ENCODE measurements around the gene TBCD. TPM values are rescaled to one million over a fixed set of nuclear protein-coding genes. Genes with fewer than 3 reads are reported as not detected.

TBCD gene
- total RNA-seq, 1 experiment from 2014 or later, result 173 TPM

GRCh38 chr17:82900741-82901140 lies 148.9 kb downstream of the TBCD start:
- no peak overlapping the region for H3K27ac Mint-ChIP-seq
- H3K4me1 Mint-ChIP-seq, result no peaks in the 10 kb centered on the region
- peaks cover 40% of the 10 kb centered on the region for H3K36me3 Mint-ChIP-seq
- H3K27me3 Mint-ChIP-seq (ENCODE audit: low read depth), result no peaks in the 10 kb centered on the region
- ChIA-PET CTCF (interaction anchor here (1.0 kb wide), 1 partner anchor 13 kb away, joined by 3 read pairs; no protein-coding TSS in a partner anchor), POLR2A (no interaction called here)
- H3K4me3 Mint-ChIP-seq, result no peak overlapping the region
- DNase-seq (ENCODE audit: low spot score) (no peak), ATAC-seq (no peak)
- TF ChIP-seq PRDM15 (CRISPR knock-in tag; IDR thresholded peaks at IDR 0.05), result no peak
- no peak for TF ChIP-seq ZNF219 (CRISPR knock-in tag; IDR thresholded peaks at IDR 0.05; ENCODE audit: borderline replicate concordance)
- TF ChIP-seq ZNF121 (CRISPR knock-in tag; IDR thresholded peaks at IDR 0.05), result no peak
- TF ChIP-seq ZNF396 (CRISPR knock-in tag; IDR thresholded peaks at IDR 0.05; ENCODE audit: borderline replicate concordance), result no peak
- TF ChIP-seq FOXP1 (CRISPR knock-in tag; IDR thresholded peaks at IDR 0.05; ENCODE audit: borderline replicate concordance), result no peak
- TF ChIP-seq ARID4B (CRISPR knock-in tag; IDR thresholded peaks at IDR 0.05; ENCODE audit: borderline replicate concordance), result no peak
- TF ChIP-seq ATF6 (CRISPR knock-in tag; IDR thresholded peaks at IDR 0.05), result no peak
- no peak for TF ChIP-seq TP53 (CRISPR knock-in tag; IDR thresholded peaks at IDR 0.05)
- no peak for TF ChIP-seq E2F1 (CRISPR knock-in tag; IDR thresholded peaks at IDR 0.05)
- no peak for TF ChIP-seq STAT6 (CRISPR knock-in tag; conservative IDR thresholded peaks at IDR 0.05; ENCODE audit: low read depth)
- TF ChIP-seq ZNF317 (CRISPR knock-in tag; IDR thresholded peaks at IDR 0.05; ENCODE audit: borderline replicate concordance, low read depth), result no peak
- TF ChIP-seq HMGXB4 (CRISPR knock-in tag; IDR thresholded peaks at IDR 0.05), result no peak
- no peak for TF ChIP-seq NR3C1 (CRISPR knock-in tag; conservative IDR thresholded peaks at IDR 0.05; ENCODE audit: low read depth)
- no peak for TF ChIP-seq ELF4 (CRISPR knock-in tag; IDR thresholded peaks at IDR 0.05; ENCODE audit: low read depth)
- H3K9me3 Mint-ChIP-seq, result no peaks in the 10 kb centered on the region
